Cardiac muscle cell (in vitro differentiated cells and primary cell): ENCODE measurements around the gene TRIML2. TPM values are rescaled to one million over a fixed set of nuclear protein-coding genes. Genes with fewer than 3 reads are reported as not detected.

Source experiments
- DNase-seq, 2 donors: peaks; one replicate each; pipeline versions ENCODE4 v3.0.0 to v3.0.0-alpha.2; 2010 to 2017; ENCODE audit warnings: low read depth in 1 of 2, low spot score in 1 of 2
- H3K27ac ChIP-seq: fragments of 200-600 bp; sonication (generic); 2 replicates; pipeline ENCODE4 v1.5.1; 2016
- H3K27me3 ChIP-seq: fragments of 200-600 bp; sonication (generic); 2 replicates; pipeline ENCODE4 v1.6.0; 2016; ENCODE audit warnings: control low read depth
- H3K36me3 ChIP-seq: fragments of 200-600 bp; sonication (generic); 2 replicates; pipeline ENCODE4 v1.5.1; 2016; ENCODE audit warnings: control low read depth
- H3K4me1 ChIP-seq: fragments of 200-600 bp; sonication (generic); 2 replicates; pipeline ENCODE4 v1.8.1; 2017; ENCODE audit warnings: low read depth, mild to moderate bottlenecking, mixed run types
- H3K4me3 ChIP-seq: fragments of 200-600 bp; sonication (generic); 2 replicates; pipeline ENCODE4 v1.5.1; 2016; ENCODE audit warnings: mild to moderate bottlenecking
- H3K9me3 ChIP-seq: fragments of 200-600 bp; sonication (generic); 2 replicates; pipeline ENCODE4 v1.5.1; 2017; ENCODE audit warnings: low read depth, mild to moderate bottlenecking, control low read depth
- CTCF ChIP-seq: IDR thresholded peaks from 2 replicates; pipeline ENCODE4 v1.5.1; 2012; ENCODE audit warnings: low read depth, mild to moderate bottlenecking, low read length
- polyA plus RNA-seq: library from polyadenylated mRNA; unstranded; fragments of >200 nt; fragmentation: Nextera tagmentation; extraction: Ambion mirVana; gene quantifications from 2 replicates; pipeline ENCODE4 v1.2.1, GENCODE V29; 2016
- total RNA-seq: library from RNA; depleted of rRNA; stranded (reverse); fragments of >200 nt; gene quantifications from 2 replicates; pipeline ENCODE4 v1.2.3, GENCODE V29; 2016

Gene TRIML2
- total and polyA plus RNA-seq, 2 experiments from 2014 or later: not detected

- no peak overlapping the region for H3K27ac ChIP-seq
Observed at GRCh38 chr4:188113156-188113555, 3.8 kb upstream of the TRIML2 start.

GRCh38 chr4:188111955-188112354 lies 2.6 kb upstream of the TRIML2 start:
- DNase-seq: no peak
- no peaks in the 10 kb centered on the region for H3K36me3 ChIP-seq
- H3K4me3 ChIP-seq: no peak overlapping the region
- no peaks in the 10 kb centered on the region for H3K9me3 ChIP-seq
- no peak overlapping the region for H3K27ac ChIP-seq
- H3K4me1 ChIP-seq: no peaks in the 10 kb centered on the region
- H3K27me3 ChIP-seq: no peaks in the 10 kb centered on the region
- TF ChIP-seq CTCF: no peak

More at GRCh38 chr4:188113156-188113555, 3.8 kb upstream of the TRIML2 start:
- no peaks in the 10 kb centered on the region for H3K9me3 ChIP-seq
- H3K4me3 ChIP-seq: no peak overlapping the region
- no peaks in the 10 kb centered on the region for H3K4me1 ChIP-seq
- H3K36me3 ChIP-seq: no peaks in the 10 kb centered on the region
- DNase-seq: no peak
- no peaks in the 10 kb centered on the region for H3K27me3 ChIP-seq
- TF ChIP-seq CTCF: no peak

- H3K27me3 ChIP-seq: no peaks in the 10 kb centered on the region
- no peak overlapping the region for H3K27ac ChIP-seq
- H3K4me3 ChIP-seq: no peak overlapping the region
- no peaks in the 10 kb centered on the region for H3K4me1 ChIP-seq
- DNase-seq: no peak
- no peak for TF ChIP-seq CTCF
- H3K9me3 ChIP-seq: no peaks in the 10 kb centered on the region
- H3K36me3 ChIP-seq: no peaks in the 10 kb centered on the region
Observed at GRCh38 chr4:188110741-188111471, 1.5 kb upstream of the TRIML2 start.

GRCh38 chr4:188110036-188110435 lies 633 bp upstream of the TRIML2 start:
- Histone ChIP-seq H3K4me3 (no peak overlapping the region), H3K9me3 (no peaks in the 10 kb centered on the region), H3K27ac (no peak overlapping the region), H3K4me1 (no peaks in the 10 kb centered on the region), H3K27me3 (no peaks in the 10 kb centered on the region), H3K36me3 (no peaks in the 10 kb centered on the region)
- TF ChIP-seq CTCF: no peak
- DNase-seq: no peak

GRCh38 chr4:188107931-188108843 lies 1.2 kb downstream of the TRIML2 start:
- no peak for DNase-seq

More at GRCh38 chr4:188107931-188108843, 1.2 kb downstream of the TRIML2 start:
- Histone ChIP-seq H3K4me3 (no peak overlapping the region), H3K36me3 (no peaks in the 10 kb centered on the region), H3K27ac (no peak overlapping the region), H3K9me3 (no peaks in the 10 kb centered on the region), H3K4me1 (no peaks in the 10 kb centered on the region), H3K27me3 (no peaks in the 10 kb centered on the region)
- no peak for TF ChIP-seq CTCF
